ENCODE data around the gene CDC7. TPM values are rescaled to one million over a fixed set of nuclear protein-coding genes. Genes with fewer than 3 reads are reported as not detected.

CDC7 gene
- total RNA-seq, 1 experiment from 2014 or later: 13.6 TPM

DNA sequence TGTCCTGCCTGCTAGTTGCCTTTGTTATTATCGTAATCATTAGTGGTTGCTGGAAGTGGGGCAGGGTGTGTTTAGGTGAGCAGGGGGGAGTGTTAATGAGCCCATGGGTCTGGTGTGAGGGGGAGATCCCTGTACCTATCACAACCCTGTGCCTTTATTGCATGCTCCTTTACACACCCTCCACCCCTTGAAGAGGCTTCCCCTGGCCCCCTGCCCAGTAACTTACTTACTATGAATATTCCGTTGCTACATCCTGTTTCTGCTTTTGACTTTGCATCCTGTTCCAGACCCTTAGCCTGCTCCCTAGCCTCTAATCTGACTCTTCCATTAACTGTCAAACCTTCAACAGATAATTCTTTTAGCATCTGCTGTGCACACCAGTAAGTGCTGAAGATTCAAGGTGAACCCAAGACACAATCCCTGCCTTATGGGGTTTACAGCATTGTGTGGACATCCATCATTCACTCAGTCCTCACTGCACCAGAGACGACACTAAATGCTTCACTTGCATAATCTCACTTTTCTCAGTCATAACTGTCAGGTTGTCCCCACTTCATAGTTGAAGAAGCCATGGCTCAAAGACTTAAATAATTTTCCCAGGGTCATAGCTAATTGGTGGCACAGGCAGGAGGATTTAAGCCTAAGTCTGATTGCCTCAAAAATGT is 47.9 kb downstream of the CDC7 start:
- DNase-seq (ENCODE audit: low spot score): no peak

DNA sequence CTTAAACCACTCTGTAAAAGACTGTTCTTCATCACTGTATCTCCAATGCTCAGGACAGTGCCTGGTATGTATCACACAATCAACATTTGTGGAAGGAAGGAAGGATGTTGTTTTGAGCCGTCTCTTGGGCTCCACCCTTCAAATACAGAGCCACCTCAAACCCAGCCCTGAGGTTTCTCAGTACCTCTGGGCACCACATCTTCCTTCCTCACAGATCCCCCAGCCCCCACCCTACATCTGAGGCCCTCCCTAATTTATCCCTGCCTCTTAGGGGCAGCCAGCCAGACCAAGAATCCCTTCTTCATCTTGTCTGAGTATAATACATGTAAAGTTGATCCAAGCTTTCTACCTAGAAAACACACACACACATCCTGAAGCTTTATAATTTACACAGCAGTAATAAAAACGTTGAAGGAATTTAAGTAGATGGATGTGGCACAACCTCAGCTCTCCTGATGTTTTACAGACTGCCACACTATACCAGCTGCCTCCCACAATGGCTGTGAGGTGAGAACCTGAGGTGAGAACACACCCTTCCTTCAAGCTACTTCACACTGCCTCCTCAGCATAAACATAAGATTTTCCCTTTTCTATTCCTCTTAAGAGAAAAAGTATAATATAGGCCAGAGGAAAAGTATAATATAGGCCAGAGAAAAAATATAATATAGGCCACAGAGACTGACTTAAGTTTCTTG is 48.5 kb downstream of the CDC7 start:
- DNase-seq (ENCODE audit: low spot score): no peak

DNA sequence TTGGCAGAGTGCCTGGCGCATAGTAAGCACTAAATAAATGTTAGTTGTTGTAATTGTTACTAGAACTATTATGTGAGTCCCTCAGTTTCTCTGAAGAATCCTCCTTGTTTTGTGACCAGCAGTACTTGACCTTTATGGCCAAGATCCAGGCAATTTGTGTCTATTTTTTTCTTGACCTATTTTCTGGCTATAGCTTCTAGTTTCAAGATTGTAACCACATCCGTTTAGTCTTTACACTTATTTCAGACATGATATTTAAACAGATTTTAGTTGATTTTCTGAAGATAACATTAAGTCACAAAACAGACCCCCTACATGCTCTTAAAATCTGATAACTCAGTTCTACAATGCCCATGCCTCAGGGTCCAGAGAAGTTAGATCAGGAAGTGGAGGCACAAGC is 50.3 kb downstream of the CDC7 start:
- DNase-seq (ENCODE audit: low spot score): no peak

DNA sequence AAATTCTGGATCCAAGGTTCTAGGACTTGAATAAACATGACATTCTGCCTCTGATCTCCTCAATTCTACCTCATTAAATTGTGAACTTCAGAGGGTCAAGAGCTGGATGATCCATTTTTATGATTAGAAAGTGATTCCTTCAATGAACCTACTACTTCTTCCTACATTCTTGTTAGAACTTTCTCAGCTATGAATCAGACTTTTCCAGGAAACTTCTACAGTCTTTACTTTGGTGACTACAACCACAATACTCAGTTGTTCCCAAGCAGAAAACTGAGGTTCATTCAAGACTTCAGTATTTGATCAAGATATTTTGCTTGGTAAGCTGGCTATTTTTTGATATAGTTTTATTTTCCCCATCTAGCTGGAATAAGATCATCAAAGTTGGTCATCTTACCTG is 51.4 kb downstream of the CDC7 start:
- DNase-seq (ENCODE audit: low spot score): no peak

DNA sequence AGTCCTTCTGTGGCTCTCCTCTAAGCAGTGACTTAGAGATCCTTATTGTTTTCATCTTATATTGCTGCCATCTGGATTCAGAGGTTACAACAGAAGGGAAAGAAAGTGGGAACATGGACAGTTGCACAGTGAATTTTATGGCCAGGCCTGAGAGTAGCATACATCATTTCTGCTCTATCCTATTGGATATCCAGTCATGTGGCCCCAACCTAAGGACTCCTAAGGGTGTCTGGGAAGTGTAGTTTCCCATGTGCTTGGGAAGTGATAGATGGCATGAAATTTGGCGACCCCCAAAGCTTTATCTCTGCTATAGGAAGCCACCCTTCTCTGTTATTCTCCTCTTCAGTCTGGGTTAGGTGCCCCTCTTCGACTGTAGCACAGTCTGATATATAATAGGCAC is 51.9 kb downstream of the CDC7 start:
- no peak for DNase-seq (ENCODE audit: low spot score)

DNA sequence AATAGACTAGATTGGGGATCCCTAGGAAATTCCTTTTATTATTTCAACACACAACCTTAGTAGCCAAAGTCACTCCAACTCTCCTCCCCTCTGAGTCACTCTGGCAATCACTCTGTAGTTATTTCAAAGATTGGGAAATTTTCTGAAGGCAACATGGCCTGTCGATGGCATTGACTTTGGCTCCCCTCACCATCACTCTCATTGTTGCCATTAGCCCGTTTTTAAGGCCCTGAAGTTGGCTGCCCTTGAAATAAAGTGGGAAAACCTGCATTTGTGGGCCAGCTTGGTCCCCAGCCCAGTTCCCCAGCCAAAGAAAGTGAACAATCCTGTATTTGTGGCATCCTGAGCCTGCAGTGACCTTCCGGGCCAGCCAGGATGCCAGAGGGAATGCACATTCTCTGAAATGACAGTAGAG is 52.5 kb downstream of the CDC7 start:
- no peak for DNase-seq (ENCODE audit: low spot score)

DNA sequence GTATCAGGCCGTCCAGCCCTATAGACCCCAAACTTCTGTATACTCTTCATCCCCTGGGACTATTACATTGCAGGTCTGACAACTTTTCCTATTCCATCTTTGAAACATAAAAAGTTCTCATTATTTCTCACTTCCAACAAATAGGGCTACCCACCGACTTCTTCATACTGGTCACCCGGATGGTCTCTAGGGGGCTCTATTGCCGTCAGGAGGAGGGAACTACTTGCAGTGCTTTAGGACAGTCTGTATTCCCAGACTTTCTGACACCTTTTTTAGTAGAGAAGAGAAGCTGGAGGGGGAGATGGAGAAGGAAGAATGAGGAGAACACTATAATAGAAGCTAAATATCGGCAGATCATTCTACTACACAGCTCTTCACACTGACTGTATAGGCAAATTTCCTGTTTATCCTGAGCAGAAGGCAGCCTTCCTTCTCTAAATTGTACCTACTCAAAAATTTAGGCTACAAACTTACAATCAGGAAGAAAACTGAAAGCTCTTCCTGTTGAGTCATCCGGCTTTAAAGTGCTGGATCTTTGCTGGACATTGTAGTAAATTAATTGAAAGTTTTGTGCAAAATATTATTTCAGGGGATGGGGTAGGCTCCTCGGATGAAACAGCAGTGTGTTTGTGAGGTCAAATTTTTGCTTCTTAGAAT is 54.6 kb downstream of the CDC7 start:
- DNase-seq (ENCODE audit: low spot score): no peak

DNA sequence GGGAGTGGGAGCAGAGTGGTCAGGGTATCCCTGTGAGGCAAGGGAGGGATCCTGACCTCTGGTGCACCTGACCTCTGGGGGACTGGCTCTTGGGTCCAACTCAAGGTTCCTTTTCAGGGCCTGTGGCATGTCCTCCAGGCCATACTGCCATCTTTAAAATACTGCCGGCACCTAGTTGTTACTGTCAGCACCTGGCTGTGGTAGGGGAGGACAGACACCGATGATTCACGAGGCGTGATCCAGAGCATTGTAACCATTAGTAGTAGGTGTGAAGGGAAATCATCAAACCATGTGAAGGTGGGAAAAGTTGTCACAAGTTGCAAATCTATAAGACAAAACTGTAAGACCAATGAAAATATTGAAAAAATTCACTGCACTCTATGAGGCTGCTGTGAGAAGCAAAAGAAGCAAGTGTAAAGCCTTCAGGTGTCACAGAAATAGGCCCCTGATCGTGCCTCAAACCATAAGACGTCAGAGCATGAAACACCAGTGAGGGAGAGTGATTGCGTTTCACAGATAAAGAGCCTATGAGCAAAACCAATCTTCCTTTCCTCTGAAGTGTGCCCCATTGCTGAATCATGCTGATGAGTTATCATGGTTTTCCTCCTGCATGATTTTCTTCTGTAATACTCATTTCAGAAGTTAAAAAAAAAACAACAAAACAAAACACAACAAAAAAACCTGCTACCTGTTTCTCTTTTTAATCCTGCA is 55.3 kb downstream of the CDC7 start:
- DNase-seq (ENCODE audit: low spot score): peak; percentile 19

DNA sequence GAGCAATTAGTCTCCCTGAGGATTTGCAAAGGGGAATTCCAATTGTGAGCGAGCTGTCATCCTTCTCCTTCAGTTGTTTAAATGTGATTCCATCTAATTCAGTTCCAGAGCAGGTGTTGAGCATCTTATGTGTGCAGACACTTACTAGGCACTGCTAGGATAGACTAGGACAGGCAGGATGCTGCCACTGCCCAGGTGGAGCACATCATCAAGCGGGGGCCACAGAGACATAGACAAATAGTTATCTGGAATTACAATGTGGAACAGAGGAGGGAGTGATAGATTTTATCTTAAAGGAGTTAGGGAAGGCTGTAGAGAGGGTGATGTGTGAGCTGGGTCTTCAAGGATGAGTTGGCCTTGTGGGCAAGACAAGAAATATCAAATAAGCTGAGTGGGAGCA is 55.9 kb downstream of the CDC7 start:
- DNase-seq (ENCODE audit: low spot score): no peak

DNA sequence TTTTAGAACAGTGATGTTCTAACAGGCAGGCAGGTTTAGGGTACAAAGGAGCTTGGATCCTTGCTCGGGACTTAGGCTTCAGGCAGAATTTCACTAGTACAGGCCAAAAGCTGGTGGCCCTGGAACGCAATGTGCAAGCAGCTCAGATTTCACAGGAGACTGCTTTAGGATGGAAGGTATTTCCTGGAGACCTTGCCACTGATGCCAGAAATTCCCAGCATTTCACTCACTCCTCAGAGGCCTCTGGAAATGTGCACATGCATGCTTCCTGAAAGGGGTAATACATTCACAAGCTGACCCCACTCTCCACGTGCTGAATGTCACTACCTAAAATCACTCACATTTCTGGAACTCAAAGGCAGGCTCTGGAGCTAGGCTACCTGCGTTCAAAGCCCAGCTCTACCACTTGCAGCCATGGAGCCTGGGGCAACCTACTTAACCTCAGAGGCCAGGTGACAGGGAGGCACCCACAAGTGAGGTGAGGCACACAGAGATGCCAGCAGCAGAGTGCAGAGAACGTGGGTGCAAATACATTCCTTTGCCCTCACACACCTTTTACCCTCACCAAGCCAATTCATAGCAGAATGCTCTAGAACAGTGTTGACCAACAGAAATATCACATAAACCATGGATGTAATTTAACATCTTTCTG is 56.5 kb downstream of the CDC7 start:
- no peak for DNase-seq (ENCODE audit: low spot score)

DNA sequence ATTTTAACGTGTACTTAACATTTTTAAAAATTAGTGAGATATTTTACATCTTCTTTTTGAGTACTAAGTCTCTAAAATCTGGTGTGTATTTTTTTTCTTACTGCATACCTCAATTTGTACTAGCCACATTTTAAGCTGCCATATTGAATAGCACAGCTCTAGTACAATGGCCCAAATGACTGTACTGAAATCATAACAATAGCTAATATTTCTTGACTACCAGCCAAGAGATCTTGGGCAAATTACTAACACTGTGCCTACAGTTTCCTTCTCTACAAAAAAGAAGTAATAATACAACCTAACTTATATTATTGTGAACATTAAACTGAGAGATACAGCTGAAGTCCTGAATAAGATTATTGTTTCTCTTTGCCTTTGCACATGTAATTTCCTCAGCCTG is 57.2 kb downstream of the CDC7 start:
- no peak for DNase-seq (ENCODE audit: low spot score)

DNA sequence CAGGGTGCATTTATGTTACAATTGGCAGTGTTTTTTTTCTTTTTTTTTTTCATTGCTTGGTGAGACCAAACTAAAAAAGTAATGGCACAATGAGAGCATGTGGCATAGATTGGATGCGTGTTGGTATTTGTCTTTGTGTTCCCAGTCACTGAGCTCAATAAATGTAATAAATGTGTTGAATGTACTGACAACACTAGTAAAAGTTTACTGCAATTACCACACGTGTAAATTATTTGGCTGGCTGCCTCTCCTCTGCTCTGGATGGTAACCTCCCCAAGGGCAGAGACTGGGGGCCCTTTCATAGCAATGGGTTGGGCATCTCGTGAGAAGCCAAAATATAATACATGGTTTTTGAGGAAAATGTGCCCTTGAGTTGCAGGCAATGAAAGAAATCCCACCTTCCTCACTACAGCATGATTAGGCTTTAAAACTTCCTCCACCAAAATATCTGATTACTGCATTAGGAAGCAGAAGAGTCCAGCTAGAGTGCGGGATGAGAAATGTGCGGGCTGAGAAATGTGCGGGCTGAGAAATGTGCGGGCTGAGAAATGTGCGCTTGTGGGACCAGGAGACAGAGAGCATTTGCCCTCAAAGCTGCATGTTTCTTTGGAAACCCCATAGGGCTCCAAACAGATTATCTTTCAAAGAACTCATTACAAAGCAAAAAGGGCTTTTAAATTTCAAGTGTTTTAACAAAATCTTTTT is 58.5 kb downstream of the CDC7 start:
- DNase-seq (ENCODE audit: low spot score): no peak

DNA sequence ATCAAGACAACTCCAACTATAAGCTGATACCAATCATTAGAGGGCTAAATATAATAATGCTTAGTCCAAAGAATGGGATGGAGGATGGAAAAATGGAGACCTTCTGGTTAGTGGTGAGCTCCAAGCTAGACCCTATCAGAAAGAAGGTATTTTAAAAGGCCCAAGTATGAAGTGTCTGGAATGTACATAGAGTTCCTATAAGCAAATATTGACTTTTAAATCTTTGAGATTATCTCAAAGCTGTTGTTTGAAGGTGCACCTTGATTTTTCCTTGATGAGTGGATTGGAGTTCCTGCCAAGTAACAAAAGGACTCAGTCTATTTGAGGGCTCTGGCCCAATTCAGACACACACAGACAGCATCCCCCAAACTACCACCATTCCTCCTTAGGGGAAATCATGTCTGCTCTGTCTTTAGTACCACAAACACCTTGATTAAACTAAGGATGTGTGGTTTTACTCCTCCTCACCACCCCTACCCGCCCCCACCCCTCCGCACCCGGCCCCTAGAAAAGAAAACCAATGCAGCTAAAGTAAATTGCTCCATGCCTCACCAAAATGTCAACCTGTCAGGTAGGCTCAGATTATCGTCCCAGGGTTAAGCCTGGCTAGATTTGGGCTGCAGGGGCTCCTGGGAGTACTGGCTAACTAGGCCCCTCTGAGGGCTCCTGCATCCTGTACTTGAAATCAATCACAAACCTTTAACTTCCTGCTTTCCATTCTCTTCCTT is 59.4 kb downstream of the CDC7 start:
- DNase-seq (ENCODE audit: low spot score): no peak

DNA sequence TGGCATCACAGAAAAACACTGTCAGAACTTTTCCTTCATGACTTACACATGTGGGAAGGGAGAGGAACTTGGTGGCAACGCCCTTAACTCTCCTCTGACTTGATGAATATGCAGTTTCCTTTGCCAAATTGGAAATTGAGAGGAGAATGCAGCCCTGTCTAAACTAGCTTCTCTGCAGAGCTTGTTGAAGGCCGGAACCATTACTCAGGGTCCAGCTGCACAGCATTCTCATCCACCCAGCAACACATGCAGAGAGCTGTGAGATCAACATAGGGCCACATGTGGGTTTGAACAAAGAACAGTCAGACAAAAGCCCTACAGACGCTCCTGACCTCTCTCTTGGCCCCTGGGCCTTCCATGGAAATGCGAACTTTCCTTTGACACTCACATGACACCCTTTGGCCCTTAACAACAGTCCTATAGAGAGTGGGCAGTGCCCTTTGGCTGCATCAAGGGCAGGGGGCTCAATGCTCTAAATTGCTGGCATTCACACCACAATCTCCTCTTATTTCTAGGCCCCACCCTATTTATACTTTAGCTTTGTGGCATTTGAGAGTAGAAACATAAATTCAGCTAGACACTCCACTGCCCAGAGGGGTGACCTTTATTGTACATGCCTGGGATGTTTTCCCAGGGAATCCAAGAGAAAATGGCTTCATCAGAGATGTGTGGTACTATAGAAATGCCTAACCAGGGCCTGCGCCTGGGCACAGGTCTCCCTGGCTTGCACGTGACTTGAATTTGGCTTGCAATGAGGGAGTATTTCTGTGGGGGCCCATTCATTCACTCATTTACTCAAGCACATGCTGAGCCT is 64.4 kb downstream of the CDC7 start:
- DNase-seq (ENCODE audit: low spot score): no peak

DNA sequence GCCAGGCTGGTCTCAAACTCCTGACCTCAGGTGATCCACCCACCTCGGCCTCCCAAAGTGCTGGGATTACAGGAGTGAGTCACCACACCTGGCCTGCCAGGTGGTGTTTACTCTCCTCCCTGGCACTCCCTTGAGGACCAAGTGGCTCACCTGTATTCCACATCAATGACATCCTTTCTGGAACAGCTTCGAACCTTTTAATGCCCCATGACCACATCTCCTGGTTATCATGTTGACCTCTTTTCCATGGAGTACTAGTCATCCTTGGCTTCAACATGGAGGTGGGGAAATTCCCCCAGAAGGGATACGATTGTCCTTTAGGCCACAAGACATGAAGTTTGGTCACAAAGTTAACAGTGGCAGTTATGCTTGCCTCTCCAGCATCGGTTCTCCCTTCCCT is 66.9 kb downstream of the CDC7 start:
- DNase-seq (ENCODE audit: low spot score): no peak

DNA sequence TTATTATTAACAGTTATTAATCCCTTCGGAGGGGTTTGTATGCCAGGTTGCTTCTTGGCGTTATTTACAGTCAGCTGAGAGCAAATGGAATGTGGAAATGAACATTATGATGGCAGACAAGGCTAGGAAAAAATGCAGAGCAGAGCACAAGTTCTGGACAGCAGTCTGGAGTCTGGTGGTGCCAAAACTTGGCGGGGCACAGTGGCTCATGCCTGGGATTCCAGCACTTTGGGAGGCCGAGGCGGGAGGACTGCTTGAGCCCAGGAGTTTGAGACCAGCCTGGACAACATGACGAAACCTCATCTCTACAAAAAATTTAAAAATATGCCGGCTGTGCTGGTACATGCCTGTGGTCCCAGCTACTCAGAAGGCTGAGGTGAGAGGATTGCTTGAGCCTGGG is 67.6 kb downstream of the CDC7 start:
- no peak for DNase-seq (ENCODE audit: low spot score)

DNA sequence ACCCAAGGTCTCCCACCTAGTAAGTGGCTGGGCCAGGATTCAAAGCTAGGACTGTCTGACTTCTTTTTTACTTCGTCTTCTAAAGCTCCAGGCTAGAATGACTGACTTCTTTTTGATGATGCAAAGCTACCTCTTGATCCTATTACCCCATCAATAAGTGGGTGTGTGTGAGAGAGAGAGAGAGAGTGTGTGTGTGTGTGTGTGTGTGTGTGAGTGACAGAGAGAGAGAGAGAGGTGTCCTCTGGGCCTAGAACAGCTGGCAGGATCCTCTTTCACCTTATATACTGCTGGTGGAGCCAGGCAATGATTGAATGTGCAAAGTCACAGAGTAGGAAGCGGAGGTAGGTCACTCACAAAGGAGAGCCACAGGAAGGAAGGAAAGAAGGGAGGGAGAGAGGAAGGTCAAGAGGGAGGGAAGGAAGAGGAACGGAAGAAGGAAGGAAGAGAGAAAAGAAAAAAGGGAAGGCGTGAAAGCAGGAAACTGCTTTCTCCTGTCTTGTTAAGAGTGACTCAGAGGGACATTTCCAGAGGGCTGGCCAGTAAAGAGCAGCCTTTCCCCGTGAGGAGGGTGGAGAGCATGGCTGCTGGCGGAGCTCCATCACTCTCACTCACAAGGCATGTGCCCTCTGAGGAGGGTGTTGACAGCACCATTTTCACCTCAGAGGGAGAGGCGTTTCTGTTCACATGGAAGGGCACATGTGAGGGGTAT is 68.9 kb downstream of the CDC7 start:
- peak; percentile 51 for DNase-seq (ENCODE audit: low spot score)

DNA sequence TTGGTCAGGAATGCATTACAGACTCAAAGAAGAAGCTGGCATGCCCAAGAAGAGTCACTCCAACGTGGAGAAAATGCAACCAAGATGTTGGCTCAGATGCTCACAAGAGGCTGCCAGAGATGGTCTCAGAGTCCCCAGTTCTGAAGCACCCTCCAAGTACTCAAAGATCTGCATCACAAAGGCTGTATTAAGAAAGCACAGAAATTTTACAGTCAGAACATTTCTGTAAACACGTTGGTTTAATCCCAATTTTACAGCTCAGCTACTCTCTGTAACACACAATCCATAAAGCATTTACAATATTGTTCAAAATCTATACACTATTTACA is 69.4 kb downstream of the CDC7 start:
- no peak for DNase-seq (ENCODE audit: low spot score)

DNA sequence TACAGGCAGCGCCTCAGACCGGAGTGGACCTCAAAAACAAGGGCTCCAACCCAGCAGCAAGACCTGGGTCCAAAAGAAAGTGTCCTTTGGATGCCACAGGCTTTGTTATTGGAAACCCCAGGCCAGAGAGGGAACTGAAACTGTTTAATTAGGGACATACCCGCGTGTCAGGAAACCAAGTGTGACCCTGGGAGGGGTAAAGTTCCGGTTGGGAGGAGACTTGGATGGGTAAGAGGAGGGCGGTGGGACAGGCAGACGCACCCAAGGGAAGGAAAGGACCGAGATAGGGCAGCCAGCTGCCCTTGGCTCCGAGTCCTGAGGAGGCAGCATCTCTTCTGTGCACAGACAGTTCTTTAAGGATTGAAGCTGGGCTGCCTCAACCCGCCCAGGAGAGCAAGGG is 71.4 kb downstream of the CDC7 start:
- DNase-seq (ENCODE audit: low spot score): no peak
